Natural killer cell treated with Interleukin-12 subunit alpha and Interleukin-12 subunit beta and Interleukin-15 and Interleukin-18, amount 100 ng/mL, for 72 hours (primary cell): ENCODE data around the gene ABT1. TPM values are rescaled to one million over a fixed set of nuclear protein-coding genes. Genes with fewer than 3 reads are reported as not detected.
A peak's percentile ranks its signal among the peaks of the same experiment; 100 is the strongest.

Experiments
- ATAC-seq, 2 donors: fragments of 150-1000 bp; cut with Tn5 transposase in 1 of 2; sonication (Bioruptor Pico), chemical (Tn5 transposase) in 1 of 2; 2 replicates each; pipeline ENCODE4 v1.10.0; 2021
- DNase-seq: peaks from one replicate; pipeline ENCODE4 v3.0.0; 2022; ENCODE audit warnings: low spot score
- H3K27ac Mint-ChIP-seq, 2 donors: 1 replicate in 1 of 2; 2 replicates in 1 of 2; pipeline ENCODE4 v1.8.0; 2022; ENCODE audit warnings: mixed read lengths in 2 of 2, mild to moderate bottlenecking in 1 of 2, moderate library complexity in 1 of 2
- H3K27me3 Mint-ChIP-seq, 2 donors: 1 replicate in 1 of 2; 2 replicates in 1 of 2; pipeline ENCODE4 v1.8.0; 2022; ENCODE audit warnings: mixed read lengths in 2 of 2
- H3K36me3 Mint-ChIP-seq: one replicate; pipeline ENCODE4 v1.8.0; 2022; ENCODE audit warnings: mixed read lengths
- H3K4me1 Mint-ChIP-seq, 2 donors: 1 replicate in 1 of 2; 2 replicates in 1 of 2; pipeline ENCODE4 v1.8.0; 2022; ENCODE audit warnings: low read depth in 2 of 2, mixed read lengths in 2 of 2, mild to moderate bottlenecking in 1 of 2
- H3K4me3 Mint-ChIP-seq: one replicate; pipeline ENCODE4 v1.8.0; 2022; ENCODE audit warnings: mixed read lengths
- H3K9me3 Mint-ChIP-seq: 2 replicates; pipeline ENCODE4 v1.8.0; 2022; ENCODE audit warnings: mixed read lengths
- total RNA-seq, 2 donors: library from RNA; stranded (reverse); gene quantifications; one replicate each; pipeline ENCODE4 v1.2.3, GENCODE V29; 2022

The ABT1 gene
- total RNA-seq, 2 donors from 2014 or later = 26.1 to 29.5 TPM

DNA sequence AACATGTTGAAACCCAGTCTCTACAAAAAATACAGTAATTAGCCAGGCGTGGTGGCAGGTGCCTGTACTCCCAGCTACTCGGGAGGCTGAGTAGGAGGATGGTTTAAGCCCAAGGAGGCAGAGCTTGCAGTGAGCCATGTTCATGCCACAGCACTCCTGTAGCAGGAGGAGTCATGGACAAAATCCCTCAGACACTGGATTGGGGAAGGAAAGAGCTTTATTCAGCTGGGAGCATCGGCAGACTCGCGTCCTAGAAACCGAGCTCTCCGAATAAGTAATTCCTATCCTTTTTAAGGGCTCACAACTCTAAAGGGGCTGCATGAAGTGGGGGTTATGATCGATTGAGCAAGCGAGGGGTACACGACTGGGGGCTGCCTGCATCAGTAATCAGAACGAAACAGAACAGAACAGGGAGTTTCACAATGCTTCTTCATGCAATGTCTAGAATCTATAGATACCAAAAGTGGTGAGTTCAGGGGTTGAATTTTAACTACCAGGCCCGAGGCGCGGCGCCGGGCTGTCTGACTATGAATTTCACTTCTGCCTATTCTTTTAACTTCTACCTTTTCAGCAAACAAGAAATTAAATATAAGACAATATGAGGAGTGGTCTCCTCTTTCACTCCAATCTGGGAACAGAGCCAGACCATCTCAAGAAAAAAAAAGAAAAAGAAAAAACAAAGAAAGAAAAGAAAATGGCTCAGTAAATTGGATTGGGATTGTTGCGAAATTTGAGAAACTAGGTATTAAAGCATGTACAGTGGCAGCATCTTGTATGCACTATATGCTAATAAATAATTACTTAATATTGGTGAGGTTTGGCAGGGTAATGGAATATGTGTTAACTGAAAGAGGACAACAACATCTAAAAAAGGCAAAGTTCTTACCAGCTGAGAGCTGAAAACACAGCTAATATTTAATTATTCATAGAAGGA, 35.0 kb upstream of the ABT1 start:
- no peaks in the 10 kb centered on the region for H3K27me3 Mint-ChIP-seq
- no peaks in the 10 kb centered on the region for H3K36me3 Mint-ChIP-seq
- ATAC-seq (no peak), DNase-seq (no peak)
- H3K4me3 Mint-ChIP-seq = no peak overlapping the region
- no peaks in the 10 kb centered on the region for H3K9me3 Mint-ChIP-seq
- no peak overlapping the region for H3K27ac Mint-ChIP-seq
- H3K4me1 Mint-ChIP-seq = no peaks in the 10 kb centered on the region

DNA sequence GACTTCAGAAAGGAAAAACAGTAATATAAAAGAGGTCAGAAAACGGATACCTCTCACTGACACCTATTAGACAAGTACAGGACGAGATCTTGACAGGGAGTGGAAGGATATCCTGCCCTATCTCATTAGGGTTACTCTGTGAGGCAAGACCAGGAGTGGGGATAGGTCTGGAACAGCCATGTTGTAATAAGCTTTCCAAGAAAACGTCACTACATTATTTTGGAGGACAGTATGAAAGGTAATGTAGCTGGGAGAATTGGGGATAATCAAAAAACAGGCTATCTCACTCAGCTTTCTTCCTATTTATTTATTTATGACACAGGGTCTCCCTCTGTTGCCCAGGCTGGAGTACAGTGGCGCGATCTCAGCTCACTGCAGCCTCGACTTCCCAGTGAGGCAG, 33.3 kb upstream of the ABT1 start:
- H3K4me3 Mint-ChIP-seq = no peak overlapping the region
- H3K27ac Mint-ChIP-seq = no peak overlapping the region
- peaks cover under 1% of the 10 kb centered on the region for H3K9me3 Mint-ChIP-seq
- peaks cover 0 to 2% of the 10 kb centered on the region in 2 donors for H3K27me3 Mint-ChIP-seq
- ATAC-seq (no peak), DNase-seq (no peak)
- H3K36me3 Mint-ChIP-seq = peaks cover 2% of the 10 kb centered on the region
- H3K4me1 Mint-ChIP-seq = peaks cover 3 to 7% of the 10 kb centered on the region in 2 donors

DNA sequence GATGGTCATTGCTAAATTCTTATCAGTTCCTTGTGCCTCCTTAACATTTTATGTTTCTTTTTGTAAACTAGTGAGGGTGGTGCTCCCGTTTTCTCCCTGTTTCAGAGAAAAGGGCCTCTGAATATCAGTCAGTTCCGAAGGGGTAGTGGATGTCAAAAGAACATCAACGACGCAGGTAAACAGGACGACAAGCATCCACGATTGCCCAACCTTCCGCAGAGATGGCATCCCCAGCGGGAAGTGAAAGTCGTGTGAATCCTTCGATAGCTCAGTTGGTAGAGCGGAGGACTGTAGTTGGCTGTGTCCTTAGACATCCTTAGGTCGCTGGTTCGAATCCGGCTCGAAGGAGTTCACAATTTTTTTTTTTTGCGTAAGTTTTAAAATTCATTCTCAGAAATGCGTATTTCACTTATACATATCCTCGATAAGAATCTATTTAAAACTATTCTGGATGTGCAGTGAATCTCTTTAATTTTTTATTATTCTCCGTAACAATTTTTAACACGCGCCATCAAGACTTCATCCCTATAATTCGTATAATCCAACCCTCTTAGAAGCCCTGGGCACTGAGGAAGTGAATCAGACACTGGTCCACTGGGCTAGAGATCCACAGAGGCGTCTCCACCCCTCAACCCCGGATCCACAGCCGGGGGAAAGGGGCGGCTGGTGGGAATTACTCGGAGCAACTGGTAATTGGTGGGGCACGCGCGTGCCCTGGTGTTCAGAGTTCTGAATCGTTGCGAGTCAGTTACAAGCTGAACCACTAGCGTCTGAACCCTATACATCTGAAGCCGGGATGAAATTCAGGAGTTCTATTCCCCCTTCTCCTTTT, 27.9 kb upstream of the ABT1 start:
- Mint-ChIP-seq H3K27me3 (peaks cover 0 to 4% of the 10 kb centered on the region in 2 donors), H3K27ac (peak overlapping the region; percentile 97 to 100), H3K9me3 (peaks cover 3% of the 10 kb centered on the region), H3K4me3 (peak overlapping the region; percentile 100), H3K4me1 (peaks cover 26 to 27% of the 10 kb centered on the region in 2 donors), H3K36me3 (peaks cover 5% of the 10 kb centered on the region)
- DNase-seq = peak; percentile 93
- ATAC-seq = peak; percentile 87 to 88

DNA sequence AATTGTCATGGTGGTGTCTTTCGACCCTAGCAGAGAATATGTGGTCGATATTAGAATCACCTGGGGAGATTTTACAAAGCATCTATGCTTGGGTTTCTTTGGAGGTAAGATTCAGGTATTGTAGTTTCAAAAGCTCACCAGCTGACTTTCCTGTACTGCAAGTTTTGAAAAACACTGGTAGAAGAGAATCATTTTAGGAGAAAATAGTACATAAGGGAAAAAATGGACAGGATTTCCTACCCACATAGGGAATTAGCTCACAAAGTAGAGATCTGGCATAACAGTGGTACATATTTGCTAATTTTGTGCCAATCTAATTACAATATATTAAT, 27.4 kb upstream of the ABT1 start:
- peaks cover 0 to 4% of the 10 kb centered on the region in 2 donors for H3K27me3 Mint-ChIP-seq
- DNase-seq (no peak), ATAC-seq (no peak)
- H3K36me3 Mint-ChIP-seq = peaks cover 5% of the 10 kb centered on the region
- peaks cover 3% of the 10 kb centered on the region for H3K9me3 Mint-ChIP-seq
- H3K27ac Mint-ChIP-seq = peak overlapping the region; percentile 97 to 100
- H3K4me1 Mint-ChIP-seq = peaks cover 26 to 27% of the 10 kb centered on the region in 2 donors
- peak overlapping the region; percentile 100 for H3K4me3 Mint-ChIP-seq

DNA sequence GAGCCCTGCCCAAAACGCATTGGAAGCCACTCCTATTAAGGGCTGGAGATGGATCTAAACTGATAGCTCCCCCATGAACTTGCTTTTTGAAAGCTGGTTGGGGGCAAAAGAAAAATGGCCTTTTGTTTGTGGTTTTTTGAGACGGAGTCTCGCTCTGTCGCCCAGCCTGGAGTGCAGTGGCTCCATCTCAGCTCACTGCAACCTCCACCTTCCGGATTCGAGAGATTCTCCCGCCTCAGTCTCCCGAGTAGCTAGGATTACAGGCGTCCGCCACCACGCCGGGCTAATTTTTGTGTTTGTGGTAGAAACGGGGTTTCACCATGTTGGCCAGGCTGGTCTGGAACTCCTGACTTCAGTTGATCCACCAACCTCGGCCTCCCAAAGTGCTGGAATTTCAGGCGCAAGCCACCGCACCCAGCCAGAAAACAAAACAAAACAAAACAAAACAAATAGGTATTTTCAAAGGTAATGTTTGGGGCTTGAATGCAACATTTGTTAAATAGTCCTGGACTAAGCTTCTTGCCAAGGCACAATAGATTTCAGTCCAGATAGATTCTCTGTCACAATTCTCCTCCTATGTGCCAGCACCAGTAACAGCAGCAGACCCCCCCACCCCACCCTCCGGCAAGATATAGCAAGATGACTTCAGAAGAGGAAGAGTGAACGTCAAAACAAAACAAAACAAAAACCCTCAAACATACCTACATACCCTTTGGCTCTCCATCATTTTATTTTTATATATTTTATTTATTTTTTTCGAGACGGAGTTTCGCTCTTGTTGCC, 26.5 kb upstream of the ABT1 start:
- no peak for ATAC-seq

DNA sequence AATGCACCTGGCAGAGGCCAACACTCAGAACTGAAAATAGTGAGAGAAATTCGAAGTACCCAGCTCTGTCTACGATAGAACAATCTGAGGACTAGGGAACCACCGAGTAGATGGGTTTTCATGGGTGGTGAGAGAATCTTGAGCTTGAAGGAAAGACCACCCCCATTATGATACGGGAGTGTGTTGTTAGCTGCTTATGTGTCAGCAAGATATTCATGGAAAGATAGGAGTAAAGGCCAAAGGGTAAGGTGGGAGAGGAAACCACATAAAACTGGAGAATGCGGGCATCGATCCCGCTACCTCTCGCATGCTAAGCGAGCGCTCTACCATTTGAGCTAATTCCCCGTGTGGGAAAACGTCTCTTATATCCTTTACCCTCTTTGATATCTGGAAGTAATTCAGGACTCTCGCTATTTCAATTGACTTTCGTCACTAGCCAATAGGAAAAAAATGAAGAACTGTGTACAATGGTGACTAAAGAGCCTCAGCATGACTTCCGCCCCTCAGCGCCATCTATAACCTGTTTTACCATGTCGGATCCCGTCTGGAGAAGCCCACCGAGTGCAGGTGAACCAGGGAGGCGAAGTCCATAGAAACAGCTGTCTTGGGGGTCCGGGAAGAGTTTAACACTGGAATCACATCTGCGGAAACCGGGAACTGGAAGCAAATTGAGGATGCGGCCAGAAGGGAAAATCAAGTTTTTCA, 25.0 kb upstream of the ABT1 start:
- peaks cover 3% of the 10 kb centered on the region for H3K9me3 Mint-ChIP-seq
- peaks cover 31 to 32% of the 10 kb centered on the region in 2 donors for H3K4me1 Mint-ChIP-seq
- peaks cover 3 to 10% of the 10 kb centered on the region in 2 donors for H3K27me3 Mint-ChIP-seq
- H3K27ac Mint-ChIP-seq = peak overlapping the region; percentile 78 to 85
- peak; percentile 71 to 74 for ATAC-seq
- H3K36me3 Mint-ChIP-seq = peaks cover 5% of the 10 kb centered on the region
- H3K4me3 Mint-ChIP-seq = peak overlapping the region; percentile 85
- DNase-seq = no peak

More for the DNA sequence above, 26.5 kb upstream of the ABT1 start:
- Mint-ChIP-seq H3K27me3 (peaks cover 0 to 4% of the 10 kb centered on the region in 2 donors), H3K36me3 (peaks cover 5% of the 10 kb centered on the region), H3K4me1 (peaks cover 26 to 27% of the 10 kb centered on the region in 2 donors), H3K27ac (no peak overlapping the region), H3K9me3 (peaks cover 3% of the 10 kb centered on the region), H3K4me3 (no peak overlapping the region)
- DNase-seq = no peak

DNA sequence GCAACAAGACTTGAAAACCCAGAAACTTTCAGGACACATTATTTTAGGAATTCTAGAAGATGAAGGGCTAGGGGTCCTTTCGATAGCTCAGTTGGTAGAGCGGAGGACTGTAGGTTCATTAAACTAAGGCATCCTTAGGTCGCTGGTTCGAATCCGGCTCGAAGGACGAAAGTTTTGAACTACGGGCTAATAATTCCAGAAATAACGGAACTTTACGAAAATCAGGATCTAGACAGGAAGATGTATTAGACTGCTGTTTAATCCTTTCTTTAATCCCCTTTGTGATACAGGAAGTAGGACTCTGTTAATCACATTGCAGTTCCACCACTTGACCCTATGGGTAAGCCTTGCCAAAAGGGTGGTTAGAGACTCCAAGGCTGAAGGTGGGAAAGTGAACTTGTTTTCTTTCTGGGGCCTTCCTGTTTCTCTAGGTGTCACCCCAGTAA, 21.2 kb upstream of the ABT1 start:
- ATAC-seq = peak in 1 of 2 donors; percentile 21
- H3K27me3 Mint-ChIP-seq = peaks cover 15 to 16% of the 10 kb centered on the region in 2 donors
- no peak overlapping the region for H3K4me3 Mint-ChIP-seq
- H3K36me3 Mint-ChIP-seq = no peaks in the 10 kb centered on the region
- DNase-seq = no peak
- peaks cover 9% of the 10 kb centered on the region for H3K9me3 Mint-ChIP-seq
- peaks cover 29 to 35% of the 10 kb centered on the region in 2 donors for H3K4me1 Mint-ChIP-seq
- no peak overlapping the region for H3K27ac Mint-ChIP-seq

DNA sequence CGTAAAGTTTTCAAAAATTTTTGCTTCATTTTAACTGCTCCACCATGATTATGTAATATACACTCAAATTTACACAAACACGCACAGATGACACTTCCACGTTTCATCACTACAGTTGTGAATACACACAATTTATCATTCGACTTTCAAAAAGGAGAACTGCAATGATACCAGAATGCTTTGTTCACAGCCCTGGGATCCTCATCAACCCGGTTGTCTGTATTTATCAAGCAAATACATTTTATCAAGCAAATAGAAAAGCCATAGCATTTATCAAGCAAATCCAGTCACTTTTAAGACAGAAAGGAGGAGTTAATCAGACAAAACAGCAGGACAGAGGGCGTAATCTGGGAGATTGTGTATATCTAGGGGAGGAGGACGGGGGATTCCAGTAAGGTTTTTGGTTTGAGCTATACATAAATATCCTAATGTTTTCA, 20.3 kb upstream of the ABT1 start:
- Mint-ChIP-seq H3K27ac (peak overlapping the region; percentile 70 to 88), H3K27me3 (peaks cover 15 to 25% of the 10 kb centered on the region in 2 donors), H3K36me3 (no peaks in the 10 kb centered on the region), H3K4me1 (peaks cover 27 to 34% of the 10 kb centered on the region in 2 donors), H3K9me3 (peaks cover 9% of the 10 kb centered on the region), H3K4me3 (peak overlapping the region; percentile 79)
- DNase-seq (no peak), ATAC-seq (no peak)

DNA sequence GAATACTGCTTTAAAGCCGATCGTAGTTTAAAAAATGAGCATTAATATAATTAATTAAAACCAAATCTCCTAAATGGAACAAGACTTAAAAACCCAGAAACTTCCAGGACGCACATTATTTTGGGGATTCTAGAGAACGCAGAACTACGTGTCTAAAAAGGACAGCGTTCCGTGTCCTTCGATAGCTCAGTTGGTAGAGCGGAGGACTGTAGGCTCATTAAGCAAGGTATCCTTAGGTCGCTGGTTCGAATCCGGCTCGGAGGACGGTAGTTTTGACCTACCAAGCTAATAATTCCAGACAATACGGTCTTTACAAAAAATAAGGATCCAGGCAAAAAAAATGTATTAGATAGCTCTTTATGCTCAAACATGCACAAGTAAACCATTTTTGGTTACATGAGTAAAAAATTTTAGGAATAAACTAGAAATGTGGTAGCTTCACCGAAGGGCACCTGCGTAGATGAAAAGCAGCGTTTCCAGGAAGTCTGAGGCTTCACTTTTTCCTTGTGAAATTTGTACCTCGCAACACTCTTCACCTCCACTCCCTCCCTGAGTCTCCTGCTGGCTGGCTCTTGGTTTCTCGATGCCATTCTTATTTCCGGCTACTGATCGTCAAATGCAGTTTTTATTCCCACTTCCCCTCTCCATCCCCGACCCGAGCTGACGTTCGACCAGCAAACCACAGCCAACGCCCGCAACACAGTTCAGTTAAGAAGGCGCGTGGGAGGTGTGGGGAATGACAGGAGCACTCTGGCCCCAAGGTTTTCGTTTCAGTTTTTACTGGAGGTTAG, 19.6 kb upstream of the ABT1 start:
- Mint-ChIP-seq H3K4me3 (peak overlapping the region; percentile 79), H3K27ac (peak overlapping the region; percentile 70 to 88), H3K4me1 (peaks cover 20 to 28% of the 10 kb centered on the region in 2 donors), H3K36me3 (no peaks in the 10 kb centered on the region), H3K27me3 (peaks cover 17 to 31% of the 10 kb centered on the region in 2 donors), H3K9me3 (peaks cover 9% of the 10 kb centered on the region)
- peak; percentile 77 for ATAC-seq
- no peak for DNase-seq

DNA sequence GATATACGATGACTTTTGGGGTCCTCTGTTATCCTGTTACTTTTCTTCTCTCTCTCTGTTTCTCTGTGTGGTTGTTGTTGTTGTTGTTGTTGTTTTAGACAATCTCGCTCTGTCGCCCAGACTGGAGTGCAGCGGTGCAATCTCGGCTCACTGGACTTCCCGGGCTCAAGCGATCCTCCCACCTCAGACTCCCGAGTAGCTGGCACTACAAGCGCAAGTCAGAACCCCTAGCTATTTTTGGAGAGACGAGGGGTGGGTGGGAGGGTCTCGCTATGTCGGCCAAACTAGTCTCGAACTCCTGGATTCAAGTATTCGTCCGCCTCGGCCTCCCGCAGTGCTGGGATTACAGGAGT, 19.1 kb upstream of the ABT1 start:
- peak overlapping the region in 1 of 2 donors; percentile 88 for H3K27ac Mint-ChIP-seq
- H3K27me3 Mint-ChIP-seq = peaks cover 17 to 34% of the 10 kb centered on the region in 2 donors
- peaks cover 9% of the 10 kb centered on the region for H3K9me3 Mint-ChIP-seq

DNA sequence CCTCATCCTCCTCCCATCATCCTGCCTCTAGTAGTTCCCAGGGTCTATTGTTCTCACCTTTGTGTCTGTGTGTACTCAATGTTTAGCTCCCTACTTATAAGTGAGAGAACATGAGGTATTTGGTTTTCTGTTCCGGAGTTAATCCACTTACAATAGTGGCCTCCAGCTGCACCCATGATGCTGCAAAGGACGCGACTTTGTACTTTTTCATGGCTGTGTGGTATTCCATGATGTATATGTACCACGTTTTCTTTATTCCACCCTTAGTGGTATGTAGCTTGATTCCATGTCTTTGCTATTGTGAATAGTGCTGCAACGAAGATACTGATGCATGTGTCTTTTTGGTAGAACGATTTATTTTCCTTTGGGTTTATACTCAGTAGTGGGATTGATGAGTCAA, 18.5 kb upstream of the ABT1 start:
- Mint-ChIP-seq H3K27me3 (peaks cover 22 to 40% of the 10 kb centered on the region in 2 donors), H3K9me3 (peaks cover 9% of the 10 kb centered on the region), H3K4me1 (peaks cover 19 to 23% of the 10 kb centered on the region in 2 donors), H3K36me3 (no peaks in the 10 kb centered on the region), H3K4me3 (peak overlapping the region; percentile 54), H3K27ac (no peak overlapping the region)
- ATAC-seq (no peak), DNase-seq (no peak)

More for the DNA sequence above, 19.1 kb upstream of the ABT1 start:
- Mint-ChIP-seq H3K4me1 (peaks cover 19 to 24% of the 10 kb centered on the region in 2 donors), H3K36me3 (no peaks in the 10 kb centered on the region), H3K4me3 (peak overlapping the region; percentile 79)
- ATAC-seq (no peak), DNase-seq (no peak)

DNA sequence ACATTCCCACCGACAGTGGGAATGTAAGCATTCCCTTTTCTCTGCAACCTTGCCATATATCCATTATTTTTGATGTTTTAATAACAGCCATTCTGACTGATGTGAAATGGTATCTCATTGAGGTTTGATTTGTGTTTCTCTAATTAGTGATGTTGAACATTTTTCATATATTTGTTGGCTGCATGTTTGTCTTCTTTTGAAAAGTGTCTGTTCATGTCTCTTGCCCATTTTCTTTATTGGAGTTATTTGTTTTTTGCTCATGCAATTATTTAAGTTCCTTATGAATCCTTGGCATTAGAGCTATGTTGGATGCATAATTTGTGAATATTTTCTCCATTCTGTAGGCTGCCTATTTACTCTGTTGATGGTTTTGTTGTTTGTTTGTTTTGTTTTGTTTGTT, 18.0 kb upstream of the ABT1 start:
- ATAC-seq (no peak), DNase-seq (no peak)
- Mint-ChIP-seq H3K27me3 (peaks cover 26 to 45% of the 10 kb centered on the region in 2 donors), H3K27ac (no peak overlapping the region), H3K4me3 (peak overlapping the region; percentile 54), H3K36me3 (no peaks in the 10 kb centered on the region), H3K4me1 (peaks cover 19 to 23% of the 10 kb centered on the region in 2 donors), H3K9me3 (peaks cover 9% of the 10 kb centered on the region)
